Mesodermal cell (in vitro differentiated cells): ENCODE data around the gene CADM4.
"Not testable (repeated sequence)": the region's sequence is repeated elsewhere in the genome, so short reads cannot be mapped to it uniquely, and the experiment has no call there.

ENCODE experiments used
- H3K27ac ChIP-seq: 2 replicates; pipeline ENCODE4 v1.7.0; 2013; ENCODE audit warnings: mild to moderate bottlenecking, low read depth, low read length, moderate library complexity; ENCODE audit not compliant: severe bottlenecking
- H3K36me3 ChIP-seq: 2 replicates; pipeline ENCODE4 v1.7.1; 2013; ENCODE audit warnings: mild to moderate bottlenecking, low read length, moderate library complexity; ENCODE audit not compliant: control insufficient read depth, insufficient read depth
- H3K4me1 ChIP-seq: one replicate; pipeline ENCODE4 v1.7.1; 2013; ENCODE audit warnings: mild to moderate bottlenecking, low read length; ENCODE audit not compliant: insufficient read depth, control insufficient read depth, poor library complexity, severe bottlenecking
- H3K4me3 ChIP-seq: 2 replicates; pipeline ENCODE4 v1.7.0; 2013; ENCODE audit warnings: low read length, control low read depth, mild to moderate bottlenecking; ENCODE audit not compliant: insufficient read depth, poor library complexity, severe bottlenecking; ENCODE audit errors: extremely low read depth
- H3K9me3 ChIP-seq: 2 replicates; pipeline ENCODE4 v1.7.1; 2013; ENCODE audit warnings: mild to moderate bottlenecking, low read length, moderate library complexity; ENCODE audit not compliant: control insufficient read depth
- WGBS, 2 experiments: methylation state at CpG; one replicate each; pipeline ENCODE4 v1.1.5; 2013; ENCODE audit warnings: missing lambda C conversion rate in 2 of 2; ENCODE audit not compliant: insufficient coverage in 2 of 2; 5-methylcytosine and 5-hydroxymethylcytosine counted together

CADM4 gene

DNA sequence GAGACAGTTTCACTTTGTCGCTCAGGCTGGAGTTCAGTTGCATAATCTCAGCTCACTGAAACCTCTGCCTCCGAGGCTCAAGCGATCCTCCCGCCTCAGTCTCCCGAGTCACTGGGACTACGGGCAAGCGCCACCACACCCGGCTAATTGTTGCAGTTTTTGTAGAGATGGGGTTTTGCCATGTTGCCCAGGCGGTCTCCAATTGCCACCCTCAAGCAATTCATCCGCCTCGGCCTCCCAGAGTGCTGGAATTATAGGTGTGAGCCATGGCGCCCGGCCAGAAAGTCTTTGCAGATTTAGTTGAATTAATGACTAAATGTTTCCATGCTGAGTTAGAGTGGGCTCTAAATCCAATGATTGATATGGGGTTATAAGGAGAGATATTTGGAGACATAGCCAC lies 4.5 kb upstream of the CADM4 start:
- peaks cover 1% of the 10 kb centered on the region for H3K4me1 ChIP-seq
- no peak overlapping the region for H3K27ac ChIP-seq
- WGBS, 2 experiments, result 85 to 90% methylated on average over 12 to 13 of the region's 13 CpGs
- no peaks in the 10 kb centered on the region for H3K9me3 ChIP-seq
- H3K36me3 ChIP-seq, result peaks cover 28% of the 10 kb centered on the region
- H3K4me3 ChIP-seq, result no peak overlapping the region

DNA sequence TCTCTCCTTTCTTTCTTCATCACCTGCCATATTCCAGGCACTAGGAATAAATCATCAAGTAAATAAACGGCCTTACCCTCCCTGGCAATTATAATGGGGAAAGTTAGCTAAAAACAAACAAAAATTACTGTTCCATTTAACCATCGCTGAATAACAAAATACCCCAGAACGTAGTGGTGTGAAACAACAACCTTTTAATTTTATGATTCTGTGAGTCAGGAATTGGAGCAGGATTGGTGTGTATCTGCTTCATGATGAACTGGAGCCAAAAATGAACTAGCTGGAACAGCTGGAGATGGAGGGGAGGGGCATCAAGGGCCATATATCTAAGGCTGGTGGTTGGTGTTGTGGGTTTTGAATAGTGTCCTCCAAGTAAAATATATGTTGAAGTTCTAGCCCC lies 3.7 kb upstream of the CADM4 start:
- no peak overlapping the region for H3K27ac ChIP-seq
- no peak overlapping the region for H3K4me3 ChIP-seq
- no peaks in the 10 kb centered on the region for H3K9me3 ChIP-seq
- H3K4me1 ChIP-seq, result peaks cover 4% of the 10 kb centered on the region
- WGBS, 2 experiments, result no CpG with 5 or more reads among the region's 3 CpGs
- H3K36me3 ChIP-seq, result peaks cover 19% of the 10 kb centered on the region

DNA sequence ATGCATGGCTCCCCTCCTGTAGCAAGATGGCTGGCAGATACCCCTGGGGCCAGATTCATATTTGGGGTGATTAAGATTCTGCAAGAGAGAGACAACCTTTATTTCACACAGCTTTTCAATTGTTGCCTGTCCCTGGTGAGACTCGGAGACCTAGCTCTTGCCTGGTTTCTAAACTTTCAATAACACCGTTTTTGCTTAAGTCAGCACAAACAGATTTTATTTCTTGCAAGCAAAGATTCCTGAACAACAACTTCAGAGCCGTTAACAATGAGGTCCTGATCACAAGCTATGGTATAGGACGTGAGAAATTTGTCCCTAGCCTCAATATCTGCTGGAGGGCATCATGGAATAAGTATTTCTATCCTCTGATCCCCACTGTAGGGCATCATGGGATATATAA lies 2.9 kb upstream of the CADM4 start:
- Histone ChIP-seq H3K9me3 (no peaks in the 10 kb centered on the region), H3K4me3 (no peak overlapping the region), H3K27ac (no peak overlapping the region), H3K4me1 (peaks cover 4% of the 10 kb centered on the region), H3K36me3 (peaks cover 11% of the 10 kb centered on the region)
- 75 to 93% methylated on average over 3 to 4 of the region's 4 CpGs for WGBS, 2 experiments

DNA sequence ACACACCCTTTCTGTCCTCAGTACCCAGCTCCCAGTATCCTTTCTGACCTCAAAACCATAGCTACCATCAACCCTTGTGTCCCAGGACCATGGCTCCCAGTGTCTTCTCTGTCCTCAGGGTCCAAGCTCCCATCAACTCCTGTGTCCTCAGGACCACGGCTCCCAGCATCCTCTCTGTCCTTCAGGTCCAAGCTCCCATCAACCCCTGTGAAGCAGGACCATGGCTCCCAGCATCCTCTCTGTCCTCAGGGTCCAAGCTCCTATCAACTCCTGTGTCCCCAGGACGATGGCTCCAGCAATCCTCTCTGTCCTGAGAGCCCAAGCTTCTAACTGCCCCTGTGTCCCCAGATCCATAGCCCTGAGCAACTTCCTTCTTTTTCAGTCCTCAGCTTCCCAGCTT lies 1.7 kb upstream of the CADM4 start:
- WGBS, 2 experiments, result 56 to 90% methylated on average over 1 to 2 of the region's 2 CpGs
- no peak overlapping the region for H3K4me3 ChIP-seq
- H3K9me3 ChIP-seq, result no peaks in the 10 kb centered on the region
- peaks cover 5% of the 10 kb centered on the region for H3K36me3 ChIP-seq
- no peak overlapping the region for H3K27ac ChIP-seq
- H3K4me1 ChIP-seq, result peaks cover 6% of the 10 kb centered on the region

DNA sequence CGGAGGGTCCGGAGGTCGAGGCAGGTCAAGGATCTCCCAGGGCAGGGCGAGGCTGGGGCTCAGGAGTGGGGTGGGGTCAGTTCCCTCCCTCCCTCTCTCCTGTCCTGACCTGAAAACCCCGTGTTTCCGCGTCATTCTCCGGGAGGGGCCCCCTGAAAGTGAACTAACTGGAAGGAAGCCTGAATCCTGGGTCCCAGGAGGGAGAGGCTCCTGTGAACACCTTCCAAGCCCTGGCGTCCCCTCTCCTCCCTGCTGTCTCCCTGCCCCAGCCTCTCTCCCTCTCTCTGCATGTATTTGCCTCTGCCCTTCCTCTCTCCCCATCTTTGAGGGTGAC lies 741 bp upstream of the CADM4 start:
- 5 to 40% methylated on average over 3 to 7 of the region's 9 CpGs for WGBS, 2 experiments
- Histone ChIP-seq H3K4me1 (peaks cover 12% of the 10 kb centered on the region), H3K36me3 (no peaks in the 10 kb centered on the region), H3K9me3 (no peaks in the 10 kb centered on the region), H3K27ac (no peak overlapping the region), H3K4me3 (peak overlapping the region; percentile 51)

DNA sequence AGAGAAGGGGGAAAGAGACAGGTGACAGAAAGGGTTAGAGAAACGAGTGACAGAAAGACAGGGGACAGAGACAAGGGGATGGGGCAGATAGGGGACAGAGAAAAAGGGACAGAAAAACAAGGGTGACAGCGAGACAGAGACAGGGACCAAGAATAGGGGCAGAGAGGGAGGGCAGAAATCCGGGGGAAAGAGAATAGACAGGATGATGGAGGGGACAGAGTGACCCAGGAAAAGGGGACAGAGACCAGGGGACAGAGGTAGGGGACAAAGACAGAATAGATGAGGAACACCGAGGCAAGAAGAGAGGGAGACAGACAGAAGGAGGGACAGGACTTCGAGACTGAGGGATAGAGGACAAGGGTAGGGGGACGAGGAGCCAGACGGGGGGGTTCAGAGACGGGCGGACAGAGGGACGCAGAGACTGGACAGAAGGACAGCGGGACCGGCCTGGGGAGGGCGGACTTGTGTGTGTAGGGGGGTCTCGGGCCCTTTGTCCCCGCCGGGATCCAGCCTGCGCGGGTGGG lies 593 bp downstream of the CADM4 start:
- H3K4me3 ChIP-seq, result peak overlapping the region; percentile 53
- H3K9me3 ChIP-seq, result no peaks in the 10 kb centered on the region
- no peaks in the 10 kb centered on the region for H3K36me3 ChIP-seq
- H3K4me1 ChIP-seq, result peaks cover 19% of the 10 kb centered on the region
- WGBS, 2 experiments, result 4 to 8% methylated on average over 10 to 15 of the region's 18 CpGs
- no peak overlapping the region for H3K27ac ChIP-seq

DNA sequence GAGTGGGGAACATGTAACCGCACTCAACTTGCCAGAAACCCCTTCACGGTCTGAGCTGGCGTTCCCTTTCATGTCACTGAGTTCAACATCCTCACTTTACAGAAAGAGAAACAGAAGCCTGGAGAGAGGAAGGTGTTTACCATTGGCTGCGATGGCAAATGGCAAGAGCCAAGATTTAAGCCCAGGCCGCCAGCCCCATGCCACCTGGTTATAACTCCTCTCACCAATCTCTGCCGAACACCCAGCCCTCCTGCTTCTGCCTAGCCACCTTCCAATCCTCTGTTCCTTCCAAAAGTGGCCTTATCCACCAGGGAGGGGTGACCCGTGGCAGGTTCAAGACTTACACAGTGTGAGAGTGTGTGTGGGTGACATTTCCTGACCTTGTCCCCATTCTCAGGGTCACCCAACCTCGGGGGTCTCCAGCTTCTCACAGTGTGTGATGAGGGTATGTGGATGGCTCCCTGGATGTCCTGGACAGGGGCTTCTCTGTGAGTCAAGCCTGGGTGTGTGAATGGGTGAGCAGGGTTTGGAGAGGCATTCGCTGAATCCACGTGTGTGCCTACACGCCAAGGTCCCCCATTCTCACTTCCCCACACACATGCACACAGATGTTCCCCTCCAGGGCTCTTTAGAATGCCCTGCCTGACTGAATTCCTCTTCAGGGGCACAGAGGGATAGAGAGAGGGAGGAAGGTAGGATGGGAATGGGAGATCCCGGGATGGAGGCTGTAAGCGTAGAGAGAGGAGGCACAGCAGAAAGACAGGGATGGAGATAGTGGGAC lies 1.2 kb downstream of the CADM4 start:
- H3K36me3 ChIP-seq, result no peaks in the 10 kb centered on the region
- no peaks in the 10 kb centered on the region for H3K9me3 ChIP-seq
- peaks cover 19% of the 10 kb centered on the region for H3K4me1 ChIP-seq
- 83 to 90% methylated on average over 4 of the region's 13 CpGs for WGBS, 2 experiments
- H3K27ac ChIP-seq, result no peak overlapping the region
- peak overlapping the region; percentile 53 for H3K4me3 ChIP-seq

DNA sequence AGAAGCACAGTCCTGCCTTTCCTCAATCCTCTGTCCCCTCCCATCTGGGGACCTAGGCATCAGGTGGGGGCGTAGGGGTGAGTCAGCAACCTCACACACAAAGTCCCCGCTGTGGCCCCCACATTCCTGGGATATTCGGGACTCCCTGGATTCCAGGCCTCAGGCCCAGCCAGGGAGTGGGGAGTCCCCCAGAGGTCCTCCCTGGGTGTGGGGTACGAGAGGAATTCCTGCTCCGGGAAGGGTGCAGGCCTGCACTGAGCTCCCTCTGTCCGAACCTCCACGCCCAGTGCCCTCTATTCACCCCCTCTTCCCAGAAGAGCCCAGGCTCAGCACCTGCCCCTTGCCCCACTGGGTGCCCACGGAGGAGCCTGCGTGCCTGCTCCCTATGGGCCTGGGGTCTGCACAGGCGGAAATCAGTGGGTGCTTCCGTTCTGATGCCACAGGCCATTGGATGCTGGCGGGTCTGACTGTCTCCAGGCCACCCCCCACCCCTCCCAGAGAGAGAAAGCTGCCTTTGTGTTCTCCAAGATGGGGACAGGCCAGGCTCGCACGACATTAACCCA lies 3.4 kb downstream of the CADM4 start:
- H3K27ac ChIP-seq, result peak overlapping the region; percentile 75
- H3K9me3 ChIP-seq, result no peaks in the 10 kb centered on the region
- H3K4me3 ChIP-seq, result no peak overlapping the region
- peaks cover 19% of the 10 kb centered on the region for H3K4me1 ChIP-seq
- H3K36me3 ChIP-seq, result no peaks in the 10 kb centered on the region
- 65 to 68% methylated on average over 9 to 10 of the region's 14 CpGs for WGBS, 2 experiments

DNA sequence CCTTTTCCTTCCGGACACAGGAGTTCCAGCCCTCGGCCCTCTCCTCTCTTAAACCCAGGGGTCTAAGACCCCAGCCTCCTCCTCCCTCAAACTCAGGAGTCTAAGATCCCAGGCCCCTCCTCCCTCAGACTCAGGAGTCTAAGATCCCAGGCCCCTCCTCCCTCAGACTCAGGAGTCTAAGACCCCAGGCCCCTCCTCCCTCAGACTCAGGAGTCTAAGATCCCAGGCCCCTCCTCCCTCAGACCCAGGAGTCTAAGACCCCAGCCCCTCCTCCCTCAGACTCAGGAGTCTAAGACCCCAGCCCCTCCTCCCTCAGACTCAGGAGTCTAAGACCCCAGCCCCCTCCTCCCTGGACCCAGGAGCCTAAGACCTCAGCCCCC lies 4.1 kb downstream of the CADM4 start:
- peak overlapping the region; percentile 19 for H3K4me3 ChIP-seq
- H3K9me3 ChIP-seq, H3K36me3 ChIP-seq: not testable (repeated sequence)
- peak overlapping the region; percentile 75 for H3K27ac ChIP-seq
- peaks cover 19% of the 10 kb centered on the region for H3K4me1 ChIP-seq
- WGBS, 2 experiments, result 5 to 6% methylated on average over 2 of the region's 2 CpGs

DNA sequence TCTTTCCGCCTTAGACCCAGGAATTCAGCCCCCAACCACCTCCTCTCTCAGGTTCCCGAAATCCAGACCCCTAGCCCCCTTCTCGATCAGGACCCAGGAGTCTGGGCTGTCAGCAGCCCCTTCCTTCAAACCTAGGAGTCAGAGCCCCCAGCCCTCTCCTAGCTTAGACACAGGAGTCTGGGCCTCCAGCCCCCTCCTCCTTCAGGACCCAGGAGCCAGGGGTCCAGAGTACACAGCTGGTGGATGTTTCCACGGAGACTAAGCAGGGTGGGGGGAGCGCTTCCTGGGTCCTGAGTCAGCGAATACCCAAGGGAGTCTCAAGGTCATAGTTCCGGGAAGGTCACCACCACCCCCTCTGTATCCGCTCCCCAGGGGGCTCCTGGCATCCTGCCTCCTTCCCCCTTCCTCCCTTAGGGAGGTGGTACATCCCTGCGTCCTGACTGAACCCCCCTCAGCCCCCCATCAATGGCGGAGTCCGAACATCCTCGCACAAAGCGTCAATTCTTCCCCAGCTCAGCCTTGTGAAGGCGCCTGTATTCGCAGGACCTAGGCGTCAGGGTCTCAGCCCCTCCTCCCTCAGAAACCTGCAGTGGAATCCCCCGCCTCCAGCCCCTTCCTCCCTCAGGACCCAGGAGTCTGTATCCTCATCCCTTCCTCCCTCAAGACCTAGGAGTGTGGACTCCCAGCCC lies 4.6 kb downstream of the CADM4 start:
- Histone ChIP-seq H3K4me1 (peaks cover 19% of the 10 kb centered on the region), H3K36me3 (no peaks in the 10 kb centered on the region), H3K9me3 (no peaks in the 10 kb centered on the region), H3K4me3 (peak overlapping the region; percentile 19), H3K27ac (peak overlapping the region; percentile 75)
- 7 to 17% methylated on average over 8 to 15 of the region's 17 CpGs for WGBS, 2 experiments

DNA sequence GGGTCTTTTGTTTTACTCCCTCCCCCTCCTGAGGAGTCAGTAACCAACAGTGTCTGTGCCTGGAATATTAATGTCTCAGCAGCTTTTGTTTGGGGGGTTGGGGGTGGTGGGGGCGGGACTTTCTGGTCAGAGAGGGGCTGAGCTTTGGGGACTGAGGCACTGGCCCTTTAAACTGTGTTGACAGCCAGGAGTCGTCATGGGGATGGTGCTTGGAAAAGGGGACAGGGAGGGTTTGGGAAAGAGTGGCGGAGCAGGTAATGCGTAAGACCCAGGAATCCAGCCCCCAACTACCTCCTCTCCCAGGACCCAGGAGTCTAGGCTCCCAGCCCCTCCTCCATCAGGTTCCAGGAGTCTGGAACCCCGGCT lies 5.2 kb downstream of the CADM4 start:
- Histone ChIP-seq H3K4me1 (peaks cover 19% of the 10 kb centered on the region), H3K4me3 (peak overlapping the region; percentile 19), H3K36me3 (no peaks in the 10 kb centered on the region), H3K9me3 (no peaks in the 10 kb centered on the region), H3K27ac (peak overlapping the region; percentile 75)
- WGBS, 2 experiments, result 4 to 14% methylated on average over 1 to 2 of the region's 5 CpGs
